ENCODE data around the gene SEC14L3.

The SEC14L3 gene

DNA sequence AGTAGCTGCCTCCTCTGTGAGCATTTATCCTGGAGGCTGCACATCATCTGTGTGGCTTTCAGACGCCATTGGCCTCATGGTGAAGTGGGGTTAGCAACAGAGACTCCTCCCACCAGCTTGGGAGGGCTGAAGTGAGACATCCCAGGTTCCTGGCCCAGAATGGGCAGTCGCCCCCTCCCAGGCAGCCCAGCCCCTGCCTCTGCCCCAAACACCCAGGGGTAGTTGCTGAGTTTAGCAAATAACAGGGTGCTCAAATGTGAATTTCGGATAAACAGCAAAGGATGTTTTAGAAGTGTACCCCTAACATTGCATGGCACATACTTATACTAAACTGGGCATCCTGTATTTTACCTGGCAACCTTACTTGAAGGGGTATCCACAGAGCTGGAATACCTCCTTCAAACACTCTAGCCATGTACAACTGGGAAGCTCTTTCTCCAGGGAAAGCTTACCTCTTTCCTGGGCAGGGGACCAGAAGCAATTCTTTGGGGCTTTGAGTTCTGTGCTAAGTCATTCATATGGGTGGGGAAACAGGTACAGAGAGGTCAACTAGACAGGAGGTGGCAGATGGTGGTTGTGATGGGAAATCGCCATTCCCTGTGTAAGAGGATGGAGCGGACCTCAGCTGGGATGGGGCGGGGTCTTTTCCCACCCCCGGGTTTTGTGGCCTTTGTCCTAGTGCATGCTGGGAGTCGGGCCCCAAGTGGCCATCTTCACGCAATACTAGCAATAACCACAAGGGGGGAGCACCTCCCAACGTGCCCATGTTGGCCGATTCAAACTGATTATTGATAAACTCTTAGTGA lies 27.0 kb downstream of the SEC14L3 start:
- DNase-seq (ENCODE audit: low read depth in 2 of 2), result no peak

DNA sequence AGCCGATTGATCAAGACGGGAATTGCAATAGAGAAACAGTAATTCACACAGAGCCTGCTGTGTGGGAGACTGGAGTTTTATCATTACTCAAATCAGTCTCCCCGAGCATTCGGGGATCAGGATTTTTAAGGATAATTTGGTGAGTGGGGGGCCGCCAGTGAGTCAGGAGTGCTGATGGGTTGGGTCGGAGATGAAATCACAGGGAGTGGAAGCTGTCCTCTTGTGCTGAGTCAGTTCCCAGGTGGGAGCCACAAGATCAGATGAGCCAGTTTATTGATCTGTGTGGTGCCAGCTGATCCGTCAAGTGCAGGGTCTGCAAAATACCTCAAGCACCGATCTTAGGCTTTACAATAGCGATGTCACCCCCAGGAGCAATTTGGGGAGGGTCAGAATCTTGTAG lies 30.7 kb downstream of the SEC14L3 start:
- no peak for DNase-seq (ENCODE audit: low read depth in 2 of 2)

DNA sequence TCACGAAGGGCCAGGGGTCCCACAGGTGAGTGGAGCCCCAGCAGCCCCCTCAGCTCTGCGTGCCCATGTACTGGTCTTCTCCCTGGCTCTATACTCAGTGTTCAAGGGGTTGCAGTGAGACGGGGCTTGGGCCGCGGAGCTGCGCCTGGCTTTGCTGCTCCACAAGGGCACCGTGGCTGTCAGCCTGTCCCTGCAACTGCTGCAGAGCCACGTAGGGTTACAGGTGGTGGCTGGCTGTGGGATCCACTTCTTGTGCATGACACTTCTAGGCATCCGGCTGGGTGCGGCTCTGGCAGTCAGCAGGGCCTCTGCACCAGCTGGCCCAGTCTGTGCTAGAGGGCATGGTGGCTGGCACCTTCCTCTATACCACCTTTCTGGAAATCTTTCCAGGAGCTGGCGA lies 32.0 kb downstream of the SEC14L3 start:
- no peak for DNase-seq (ENCODE audit: low read depth in 2 of 2)

DNA sequence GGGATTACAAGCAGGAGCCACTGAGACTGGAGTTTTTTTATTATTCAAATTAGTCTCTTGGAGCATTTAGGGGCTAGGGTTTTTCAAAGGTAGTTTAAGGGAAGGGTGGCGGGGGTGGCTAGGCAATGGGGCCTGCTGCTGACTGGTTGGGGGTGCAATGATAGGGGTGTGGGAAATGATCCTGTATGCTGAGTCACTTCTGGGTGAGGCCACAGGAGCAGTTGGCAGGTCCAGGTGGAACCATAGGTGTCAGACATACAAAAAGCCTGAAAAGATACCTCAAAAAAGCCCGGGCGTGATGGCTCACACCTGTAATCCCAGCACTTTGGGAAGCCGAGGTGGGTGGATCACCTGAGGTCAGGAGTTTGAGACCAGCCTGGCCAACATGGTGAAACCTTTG lies 32.6 kb downstream of the SEC14L3 start:
- no peak for DNase-seq (ENCODE audit: low read depth in 2 of 2)

DNA sequence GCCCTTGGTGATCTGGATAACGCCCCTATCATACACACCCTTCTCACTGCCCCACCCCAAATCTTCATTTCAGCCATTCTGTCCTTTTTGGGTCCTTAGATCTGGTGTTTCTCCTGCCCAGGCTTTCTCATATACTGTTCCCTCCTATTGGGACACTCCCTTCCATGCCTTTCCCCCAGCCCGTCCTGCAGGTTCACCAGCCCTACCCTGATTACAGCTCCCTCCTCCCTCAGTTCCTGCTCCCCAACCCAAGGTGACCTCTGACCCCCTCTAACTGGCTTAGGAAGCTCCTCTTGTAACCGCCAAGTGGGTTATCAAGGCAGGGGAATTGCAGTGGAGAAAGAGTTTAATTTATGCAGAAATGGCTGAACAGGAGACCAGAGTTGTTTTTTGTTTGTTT lies 33.3 kb downstream of the SEC14L3 start:
- no peak for DNase-seq (ENCODE audit: low read depth in 2 of 2)

DNA sequence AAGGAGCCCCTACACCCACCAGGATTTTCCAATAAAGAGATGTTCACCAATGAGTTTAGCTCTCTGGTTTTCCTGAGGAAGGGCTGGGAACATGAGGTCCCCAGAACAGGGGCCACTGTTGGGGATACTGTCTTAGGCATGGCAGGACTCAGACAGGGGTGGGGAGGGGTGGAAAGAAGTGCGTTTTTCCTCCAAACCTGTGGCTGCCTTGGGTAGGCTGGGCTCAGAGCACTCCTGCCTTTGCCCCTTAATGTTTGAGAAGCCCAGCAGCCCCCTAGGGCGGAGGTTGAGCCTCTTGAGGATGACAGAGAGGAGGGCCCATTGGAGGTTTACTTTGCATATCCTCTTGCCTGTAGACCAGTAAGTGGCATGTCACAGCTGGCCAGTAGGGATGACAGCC lies 35.6 kb downstream of the SEC14L3 start:
- DNase-seq (ENCODE audit: low read depth in 2 of 2), result no peak

DNA sequence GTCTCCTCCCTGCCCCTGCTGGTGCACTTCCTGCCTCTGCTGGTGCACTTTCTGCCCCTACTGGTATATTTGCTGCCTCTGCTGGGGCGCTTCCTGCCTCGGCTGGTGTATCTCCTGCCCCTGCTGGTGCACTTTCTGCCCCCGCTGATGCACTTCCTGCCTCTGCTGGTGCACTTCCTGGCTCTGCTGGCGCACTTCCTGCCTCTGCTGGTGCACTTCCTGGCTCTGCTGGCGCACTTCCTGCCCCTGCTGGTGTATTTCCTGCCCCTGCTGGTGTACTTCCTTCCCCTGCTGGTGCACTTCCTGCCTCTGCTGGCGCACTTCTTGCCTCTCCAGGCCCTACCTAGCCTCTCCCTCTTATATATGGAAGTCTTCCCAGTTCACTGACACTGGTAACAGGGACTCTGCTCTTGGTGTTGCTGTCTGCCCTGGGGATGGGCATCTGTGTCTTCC lies 36.1 kb downstream of the SEC14L3 start:
- DNase-seq (ENCODE audit: low read depth in 2 of 2), result peak; percentile 53 to 57

DNA sequence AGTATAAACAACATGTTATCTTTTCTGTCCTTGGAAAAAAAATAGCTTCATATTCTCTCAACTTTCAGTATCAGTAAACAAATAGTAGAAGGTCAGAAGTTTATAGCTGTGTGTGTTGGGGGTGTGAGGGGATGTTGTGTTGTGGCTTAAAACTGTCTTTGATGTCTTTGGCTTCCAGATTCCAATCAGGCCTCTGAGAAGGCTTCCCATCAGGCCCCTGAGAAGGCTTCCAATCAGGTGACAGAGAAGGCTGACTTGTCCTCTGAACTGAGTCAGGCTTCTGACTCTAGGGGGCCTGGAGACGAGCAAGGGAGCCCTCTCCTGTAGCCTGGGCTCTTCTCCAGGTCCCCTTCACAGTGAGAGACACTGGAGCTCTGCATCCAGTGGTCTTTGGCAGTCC lies 37.0 kb downstream of the SEC14L3 start:
- DNase-seq (ENCODE audit: low read depth in 2 of 2), result no peak

DNA sequence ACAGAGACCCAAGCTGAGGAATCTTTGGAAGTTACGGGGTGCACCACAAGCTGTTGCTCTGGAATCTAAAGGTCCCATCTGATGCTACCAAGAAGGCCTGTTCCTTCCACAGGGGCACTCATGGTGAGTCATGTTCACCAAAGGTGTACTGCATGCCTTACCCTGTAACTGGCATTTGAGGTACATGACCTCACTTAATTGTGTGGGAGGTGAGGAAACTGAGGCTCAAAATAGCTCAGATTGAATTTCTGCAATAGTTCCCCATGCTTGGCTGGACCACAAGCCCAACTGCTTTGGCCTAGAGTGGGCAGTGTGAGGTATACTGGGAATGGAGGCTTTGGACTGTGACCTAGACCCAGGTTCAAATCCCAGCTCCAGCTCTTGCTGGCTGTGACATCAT lies 38.0 kb downstream of the SEC14L3 start:
- DNase-seq (ENCODE audit: low read depth in 2 of 2), result no peak

DNA sequence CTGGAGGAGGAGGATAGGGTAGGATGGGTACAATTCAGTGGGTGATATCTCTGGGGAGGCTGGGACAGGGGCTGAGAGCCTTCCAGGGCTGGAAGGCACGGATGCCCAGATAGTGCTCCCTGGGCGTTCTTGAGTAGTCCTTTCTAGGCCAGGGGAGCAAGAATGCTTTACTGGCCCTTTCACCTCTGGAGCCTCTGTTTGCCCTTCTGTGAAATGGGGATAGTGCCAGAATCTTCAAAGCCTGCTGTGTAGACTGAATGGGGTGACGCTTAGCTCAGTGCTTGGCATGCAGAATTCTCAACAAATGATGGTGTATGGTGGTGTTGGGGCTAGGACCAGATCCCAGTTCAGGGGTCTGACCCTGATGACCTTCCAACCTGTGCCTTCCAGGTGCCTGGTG lies 38.6 kb downstream of the SEC14L3 start:
- no peak for DNase-seq (ENCODE audit: low read depth in 2 of 2)

DNA sequence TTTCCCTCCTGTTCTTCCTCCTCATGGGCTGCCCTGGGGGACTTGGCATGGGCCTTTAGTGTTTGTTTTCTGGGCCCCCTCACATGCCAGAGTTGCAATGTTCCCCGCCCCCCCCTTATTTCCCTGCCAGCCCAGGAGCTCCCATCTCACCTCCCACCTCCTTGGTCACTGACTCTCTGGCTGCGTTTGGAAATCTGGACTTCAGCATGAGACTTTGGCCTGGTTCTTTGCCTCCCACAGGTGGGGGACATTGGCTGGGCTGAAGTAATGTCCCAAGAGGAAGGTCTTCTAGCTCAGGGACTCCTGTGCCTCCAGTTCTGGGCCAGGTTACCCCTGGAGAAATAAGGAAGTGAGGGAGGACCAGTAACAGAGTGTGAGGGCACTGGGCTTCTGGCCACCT lies 39.3 kb downstream of the SEC14L3 start:
- no peak for DNase-seq (ENCODE audit: low read depth in 2 of 2)

DNA sequence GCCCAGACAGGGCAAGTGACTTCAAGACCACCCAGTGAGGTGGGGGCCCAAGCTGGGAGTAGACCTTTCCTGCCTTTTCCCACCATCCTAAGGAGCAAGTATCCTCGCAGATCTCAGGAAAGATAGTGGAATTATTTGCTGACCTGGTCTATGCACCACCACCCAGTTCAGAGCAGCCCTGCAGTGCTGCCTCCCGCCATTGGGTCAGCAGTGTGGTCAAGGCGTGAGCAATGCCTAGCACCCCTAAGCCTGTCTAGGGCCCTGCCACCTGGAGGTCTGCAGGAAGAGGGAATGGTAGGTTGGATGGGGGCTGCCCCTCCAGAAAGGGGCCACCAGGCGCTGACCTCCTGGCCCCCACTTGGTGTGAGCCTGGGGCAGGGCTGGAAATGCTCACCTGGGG lies 39.7 kb downstream of the SEC14L3 start:
- DNase-seq (ENCODE audit: low read depth in 2 of 2), result no peak

DNA sequence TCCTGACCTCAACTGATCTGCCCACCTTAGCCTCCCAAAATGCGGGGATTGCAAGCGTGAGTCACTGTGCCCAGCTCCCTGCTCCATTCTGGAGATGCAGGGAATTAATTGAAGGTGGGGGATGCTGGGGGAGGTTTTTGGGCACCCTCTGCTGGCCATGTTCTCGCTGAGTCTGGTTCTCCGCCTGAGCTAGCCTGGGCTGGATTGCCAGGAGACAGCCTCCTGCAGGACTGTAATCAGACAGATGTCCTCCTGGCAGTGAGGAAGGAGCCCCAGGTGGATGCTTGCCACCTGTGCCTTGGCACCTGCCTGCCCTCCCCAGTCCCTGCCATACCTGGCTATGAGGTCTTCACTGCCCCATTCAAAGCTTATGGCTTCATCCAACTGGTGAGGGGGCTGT lies 40.9 kb downstream of the SEC14L3 start:
- no peak for DNase-seq (ENCODE audit: low read depth in 2 of 2)

DNA sequence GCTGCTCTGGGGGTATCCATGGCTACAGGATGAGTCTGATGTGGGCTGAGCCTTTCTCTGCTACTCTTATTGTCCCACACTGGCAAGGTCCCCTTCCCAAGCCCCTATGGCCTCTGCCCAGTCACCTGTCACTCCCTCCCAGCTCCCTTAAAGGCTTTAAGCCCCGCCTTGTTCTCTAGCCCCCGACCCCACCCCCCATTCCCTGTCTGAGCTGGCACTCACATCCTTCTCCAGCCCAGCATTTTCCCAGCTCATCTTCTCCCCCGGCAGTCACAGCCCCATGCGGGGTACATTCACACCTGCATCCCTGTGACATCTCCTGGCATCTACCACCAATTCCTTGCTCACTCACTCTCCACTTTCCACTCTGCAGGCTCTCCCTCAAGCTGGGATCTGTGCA lies 41.9 kb downstream of the SEC14L3 start:
- no peak for DNase-seq (ENCODE audit: low read depth in 2 of 2)

DNA sequence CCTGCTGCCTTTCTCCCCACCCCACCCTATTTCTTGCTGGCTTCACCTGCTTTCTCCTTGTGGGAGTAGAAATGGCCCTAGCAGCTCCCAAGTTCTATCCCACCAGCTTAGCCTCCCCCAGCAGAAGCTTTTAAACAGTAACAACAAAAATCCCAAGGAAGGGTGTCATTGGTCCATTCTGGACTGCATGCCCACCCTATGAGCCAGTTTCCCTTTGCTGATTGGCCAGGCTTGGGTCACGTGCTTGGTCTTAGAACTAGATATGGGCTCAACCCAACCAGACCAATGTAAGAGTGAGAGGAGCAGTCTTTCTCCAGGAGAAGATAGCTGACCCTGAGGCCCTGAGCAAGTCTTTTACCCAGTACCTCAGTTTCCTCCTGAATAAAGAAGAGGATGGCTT lies 43.9 kb downstream of the SEC14L3 start:
- no peak for DNase-seq (ENCODE audit: low read depth in 2 of 2)

DNA sequence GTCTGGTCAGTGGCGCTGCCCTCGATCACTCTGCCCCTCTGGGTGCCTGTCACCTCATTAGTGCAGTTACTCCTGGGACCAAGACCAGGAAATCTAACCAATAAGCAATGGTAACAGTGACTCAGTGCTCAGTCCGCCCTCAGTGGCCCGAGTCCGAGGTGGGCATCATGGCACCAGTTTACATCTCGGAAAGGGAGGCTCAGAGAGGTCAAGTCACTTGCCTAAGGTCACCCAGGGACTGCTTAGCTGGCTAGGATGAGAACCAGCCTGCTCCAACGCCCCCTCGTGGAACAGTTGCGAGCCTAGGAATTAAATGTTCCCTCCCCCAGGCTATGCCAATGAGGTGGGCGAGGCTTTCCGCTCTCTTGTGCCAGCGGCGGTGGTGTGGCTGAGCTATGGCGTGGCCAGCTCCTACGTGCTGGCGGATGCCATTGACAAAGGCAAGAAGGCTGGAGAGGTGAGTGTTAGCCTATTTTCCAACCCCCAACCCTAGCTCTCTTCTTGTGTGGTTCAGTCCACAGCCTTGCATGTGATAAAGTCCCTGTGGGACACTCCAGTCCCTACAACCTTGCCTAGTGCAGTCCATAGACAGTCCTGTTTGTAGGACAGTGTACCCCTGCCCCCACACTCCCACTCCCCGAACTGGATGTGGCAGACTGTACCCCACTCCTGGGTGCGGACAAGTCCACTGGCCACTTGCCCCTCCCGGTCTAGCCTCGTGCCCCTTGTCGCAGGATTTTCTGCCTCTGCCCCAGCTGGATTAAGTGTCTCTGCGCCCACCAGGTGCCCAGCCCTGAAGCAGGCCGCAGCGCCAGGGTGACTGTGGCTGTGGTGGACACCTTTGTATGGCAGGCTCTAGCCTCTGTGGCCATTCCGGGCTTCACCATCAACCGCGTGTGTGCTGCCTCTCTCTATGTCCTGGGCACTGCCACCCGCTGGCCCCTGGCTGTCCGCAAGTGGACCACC lies 45.1 kb downstream of the SEC14L3 start:
- DNase-seq (ENCODE audit: low read depth in 2 of 2), result peak; percentile 62 to 75

DNA sequence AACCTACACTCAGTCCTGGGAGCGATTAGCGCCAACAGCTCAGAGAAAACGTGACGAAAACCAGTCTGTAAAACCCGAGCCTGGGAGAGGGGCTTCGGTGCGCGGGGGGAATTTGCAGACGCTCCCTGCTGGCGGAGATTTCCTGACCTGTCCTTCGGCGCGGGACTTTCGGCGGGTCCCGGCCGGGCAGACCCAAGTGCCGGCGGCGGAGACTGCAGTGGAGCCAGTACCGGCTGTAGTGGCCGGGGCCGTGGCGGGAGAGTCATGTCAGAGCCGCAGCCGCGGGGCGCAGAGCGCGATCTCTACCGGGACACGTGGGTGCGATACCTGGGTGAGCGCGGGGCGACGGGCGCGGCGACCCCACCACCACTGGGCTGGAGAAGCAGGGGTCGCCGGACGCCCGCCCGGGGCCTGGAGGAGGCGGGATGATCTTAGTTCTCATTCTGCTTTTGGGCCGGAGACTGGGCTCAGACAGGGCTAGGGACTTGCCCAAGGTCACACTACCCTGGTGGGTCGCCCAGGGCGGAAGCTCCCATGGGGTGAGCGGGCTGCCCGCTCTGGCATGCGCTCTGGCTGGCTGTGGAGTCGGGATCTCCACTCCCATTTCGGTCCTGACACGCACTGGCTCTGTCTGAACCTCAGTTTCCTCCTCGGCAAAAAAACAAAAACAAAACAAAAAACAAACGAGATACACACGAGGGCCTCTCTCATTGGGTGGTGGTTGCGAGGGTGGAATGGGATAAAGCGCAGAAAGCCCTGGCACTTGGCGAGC lies 46.0 kb downstream of the SEC14L3 start, which contains the start of gene MTFP1:
TSS of gene MTFP1 (plus strand) at position 153 of the 772 bp plus-strand sequence. CDS start at position 265, 112 bp downstream.
- DNase-seq (ENCODE audit: low read depth in 2 of 2), result no peak

DNA sequence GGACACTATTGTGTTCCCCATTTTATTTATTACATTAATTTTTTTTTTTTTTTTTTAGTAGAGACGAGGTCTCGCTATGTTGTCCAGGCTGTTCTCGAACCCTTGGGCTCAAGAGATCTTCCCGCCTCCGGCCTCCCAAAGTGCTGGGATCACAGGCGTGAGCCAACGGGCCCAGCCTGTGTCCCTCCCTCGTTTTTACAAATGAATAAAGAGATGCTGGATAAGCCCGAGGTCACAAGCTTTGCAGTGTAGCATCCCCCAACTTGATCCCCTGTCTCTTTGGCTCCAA lies 46.5 kb downstream of the SEC14L3 start:
- DNase-seq (ENCODE audit: low read depth in 2 of 2), result no peak

DNA sequence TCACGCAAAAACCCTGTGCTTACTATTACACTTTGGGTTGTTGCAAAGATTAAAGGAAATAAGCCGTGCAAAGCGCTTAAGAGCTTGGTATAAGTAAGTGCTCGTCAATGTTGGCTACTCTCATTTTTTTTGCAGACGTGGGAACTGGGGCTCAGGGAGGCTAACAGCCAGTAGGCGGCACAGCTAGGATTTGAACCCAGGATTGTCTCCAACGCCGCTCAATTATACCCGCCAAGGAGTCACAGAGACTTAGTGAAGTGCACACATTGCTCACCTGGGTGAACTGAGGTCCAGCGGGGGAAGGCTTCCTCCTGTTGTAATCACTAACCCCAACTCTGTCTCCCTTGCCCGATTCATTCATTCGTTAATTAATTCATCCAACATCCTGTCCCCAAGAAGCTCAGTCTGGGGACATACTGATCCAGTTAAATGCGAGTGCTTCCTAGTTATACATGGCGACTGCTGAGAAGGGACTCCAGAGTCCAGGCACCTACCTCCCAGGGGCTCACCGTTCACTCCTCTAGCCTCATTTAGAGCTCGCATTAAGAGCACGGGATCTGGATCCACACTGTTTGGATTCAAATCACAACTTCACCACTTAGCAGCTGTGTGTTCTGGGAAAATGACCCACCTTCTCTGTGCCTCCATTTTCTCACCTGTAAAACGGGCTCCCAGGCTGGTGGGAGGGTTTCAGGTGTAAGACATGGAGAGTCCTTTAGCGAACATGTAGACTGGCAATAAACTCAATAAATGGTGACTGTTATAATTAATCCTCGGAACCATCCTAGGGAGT lies 47.1 kb downstream of the SEC14L3 start:
- no peak for DNase-seq (ENCODE audit: low read depth in 2 of 2)

DNA sequence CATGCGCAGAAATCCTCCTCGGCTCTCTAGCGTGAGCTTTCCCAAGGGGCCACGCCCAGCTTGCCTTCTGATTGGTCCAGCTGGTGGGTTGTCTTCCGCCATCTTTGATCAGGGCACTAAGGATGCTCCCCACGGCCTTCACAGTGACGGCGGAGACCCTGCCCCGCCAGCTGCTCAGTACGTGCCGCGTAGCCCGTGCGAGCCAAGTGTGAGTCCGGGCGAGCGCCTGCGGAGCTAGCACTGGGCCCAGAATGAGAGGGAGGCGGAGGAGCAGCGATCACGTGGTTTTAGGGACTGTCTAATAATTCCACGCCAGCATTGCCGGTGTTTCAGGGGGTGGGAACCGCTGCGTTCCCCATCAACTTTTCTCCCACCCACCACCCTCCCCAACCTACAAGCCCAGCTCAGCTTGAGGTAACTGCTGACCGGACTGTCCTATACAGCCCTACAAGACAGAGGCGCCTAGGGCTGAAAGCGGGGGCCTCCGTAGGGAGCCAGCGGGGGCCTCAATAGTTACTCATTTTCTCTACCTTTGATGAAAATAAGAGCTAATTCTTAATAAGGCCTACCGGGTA lies 47.8 kb downstream of the SEC14L3 start:
- DNase-seq (ENCODE audit: low read depth in 2 of 2), result peak; percentile 90 to 92
